Neural cell (in vitro differentiated cells): ENCODE measurements around the gene FNDC3A. TPM values are rescaled to one million over a fixed set of nuclear protein-coding genes. Genes with fewer than 3 reads are reported as not detected.
"Not testable (repeated sequence)": the region's sequence is repeated elsewhere in the genome, so short reads cannot be mapped to it uniquely, and the experiment has no call there.

Experiments
- H2AFZ ChIP-seq: fragments of 200-600, 300-800 bp; sonication (generic), shearing (Covaris generic); 2 replicates; pipeline ENCODE4 v1.6.0; 2014; ENCODE audit warnings: low read depth, mild to moderate bottlenecking, antibody characterized with exemption, low read length, moderate library complexity
- H3F3A ChIP-seq: fragments of 200-600 bp; shearing (Covaris generic); 2 replicates; pipeline ENCODE4 v1.6.1; 2016; ENCODE audit warnings: mild to moderate bottlenecking, moderate library complexity, mixed read lengths, antibody characterized with exemption, low read length; ENCODE audit not compliant: insufficient read depth, poor library complexity, severe bottlenecking
- H3K27ac ChIP-seq: fragments of 200-600, 300-800 bp; sonication (generic), shearing (Covaris generic); 2 replicates; pipeline ENCODE4 v1.5.1; 2014; ENCODE audit warnings: mild to moderate bottlenecking, low read length, moderate library complexity
- H3K27me3 ChIP-seq: fragments of 300-800, 200-600 bp; sonication (generic), shearing (Covaris generic); 2 replicates; pipeline ENCODE4 v1.6.0; 2014; ENCODE audit warnings: mild to moderate bottlenecking, low read depth, low read length, moderate library complexity; ENCODE audit not compliant: insufficient read depth
- H3K36me3 ChIP-seq: fragments of 300-800, 200-600 bp; sonication (generic), shearing (Covaris generic); 2 replicates; pipeline ENCODE4 v1.5.1; 2014; ENCODE audit warnings: mild to moderate bottlenecking, antibody characterized with exemption, low read length, moderate library complexity; ENCODE audit not compliant: insufficient read depth
- H3K4me2 ChIP-seq: fragments of 300-800, 200-600 bp; sonication (generic), shearing (Covaris generic); 2 replicates; pipeline ENCODE4 v1.6.0; 2014; ENCODE audit warnings: mild to moderate bottlenecking, low read length
- H3K4me3 ChIP-seq: fragments of 300-800, 200-600 bp; sonication (generic), shearing (Covaris generic); 2 replicates; pipeline ENCODE4 v1.5.1; 2014; ENCODE audit warnings: mild to moderate bottlenecking, low read length, moderate library complexity
- H3K79me2 ChIP-seq: fragments of 200-600 bp; shearing (Covaris generic); replicated peaks from 2 replicates; pipeline ENCODE4 v1.6.0; 2014; ENCODE audit warnings: mild to moderate bottlenecking, low read length, moderate library complexity; ENCODE audit not compliant: insufficient read depth
- H3K9ac ChIP-seq: fragments of 300-800, 200-600 bp; sonication (generic), shearing (Covaris generic); 2 replicates; pipeline ENCODE4 v1.6.1; 2016; ENCODE audit warnings: mild to moderate bottlenecking, low read length, mixed read lengths
- H3K9me2 ChIP-seq: fragments of 200-600 bp; shearing (Covaris generic); 2 replicates; pipeline ENCODE4 v1.6.1; 2016; ENCODE audit warnings: mild to moderate bottlenecking, low read length, mixed read lengths; ENCODE audit not compliant: insufficient read depth
- H3K9me3 ChIP-seq: fragments of 200-600, 300-800 bp; sonication (generic), shearing (Covaris generic); 2 replicates; pipeline ENCODE4 v1.6.1; 2016; ENCODE audit warnings: mild to moderate bottlenecking, mixed run types, low read length, moderate library complexity, mixed read lengths
- H4K20me1 ChIP-seq: fragments of 200-600 bp; shearing (Covaris generic); 2 replicates; pipeline ENCODE4 v1.6.1; 2016; ENCODE audit warnings: mild to moderate bottlenecking, mixed run types; ENCODE audit not compliant: insufficient read depth
- CTCF ChIP-seq: fragments of 450-650 bp; IDR thresholded peaks from 2 replicates; pipeline ENCODE4 v1.5.1; 2014; ENCODE audit warnings: antibody characterized with exemption, mild to moderate bottlenecking, moderate library complexity; ENCODE audit not compliant: poor library complexity, severe bottlenecking
- EP300 ChIP-seq: fragments of 450-650 bp; conservative IDR thresholded peaks from 2 replicates; pipeline ENCODE4 v1.6.1; 2014; ENCODE audit warnings: antibody characterized with exemption, mild to moderate bottlenecking, moderate library complexity; ENCODE audit not compliant: poor library complexity, severe bottlenecking
- EZH2 ChIP-seq: fragments of 200-600, 300-800 bp; shearing (Covaris generic), sonication (generic); IDR thresholded peaks from 2 replicates; pipeline ENCODE4 v1.6.1; 2014; ENCODE audit warnings: antibody characterized with exemption, low read length, borderline replicate concordance, mild to moderate bottlenecking; ENCODE audit not compliant: insufficient read depth, poor library complexity, severe bottlenecking
- MXI1 ChIP-seq: fragments of 450-650 bp; conservative IDR thresholded peaks from 2 replicates; pipeline ENCODE4 v1.6.1; 2014; ENCODE audit warnings: antibody characterized with exemption, mild to moderate bottlenecking; ENCODE audit not compliant: poor library complexity, severe bottlenecking
- POLR2AphosphoS5 ChIP-seq: IDR thresholded peaks from 2 replicates; pipeline ENCODE4 v1.6.1; 2012
- RAD21 ChIP-seq: fragments of 450-650 bp; conservative IDR thresholded peaks from 2 replicates; pipeline ENCODE4 v1.6.1; 2014; ENCODE audit warnings: antibody characterized with exemption, mild to moderate bottlenecking, moderate library complexity
- REST ChIP-seq: IDR thresholded peaks from 2 replicates; pipeline ENCODE4 v1.6.1; 2012; ENCODE audit warnings: borderline replicate concordance
- SMC3 ChIP-seq: fragments of 450-650 bp; conservative IDR thresholded peaks from 2 replicates; pipeline ENCODE4 v1.6.1; 2014; ENCODE audit warnings: antibody characterized with exemption, mild to moderate bottlenecking, moderate library complexity; ENCODE audit not compliant: poor library complexity
- TAF1 ChIP-seq: IDR thresholded peaks from 2 replicates; pipeline ENCODE4 v1.6.1; 2012; ENCODE audit warnings: low read depth
- polyA plus RNA-seq: library from polyadenylated mRNA; depleted of rRNA; stranded (reverse); fragments of >200 nt; gene quantifications from 2 replicates; pipeline ENCODE4 v1.2.3, GENCODE V29; 2014

Gene FNDC3A
- polyA plus RNA-seq, 1 donor from 2014 or later = 83.8 TPM

- H4K20me1 ChIP-seq = no peaks in the 10 kb centered on the region
- no peaks in the 10 kb centered on the region for H3K9me2 ChIP-seq
- no peaks in the 10 kb centered on the region for H3K27me3 ChIP-seq
- no peaks in the 10 kb centered on the region for H3K9me3 ChIP-seq
- no peak overlapping the region for H3K4me3 ChIP-seq
- H3K4me2 ChIP-seq = no peak overlapping the region
- H3K79me2 ChIP-seq = no peaks in the 10 kb centered on the region
- no peaks in the 10 kb centered on the region for H3K36me3 ChIP-seq
- TF ChIP-seq CTCF (no peak), EP300 (no peak), EZH2 (no peak), REST (no peak), MXI1 (no peak), SMC3 (no peak), POLR2AphosphoS5 (no peak), RAD21 (no peak), TAF1 (no peak)
- no peaks in the 10 kb centered on the region for H3F3A ChIP-seq
- H3K9ac ChIP-seq = no peak overlapping the region
- no peak overlapping the region for H2AFZ ChIP-seq
- no peak overlapping the region for H3K27ac ChIP-seq
Observed at GRCh38 chr13:49064476-49064875, 88.8 kb downstream of the FNDC3A start.

- Histone ChIP-seq H4K20me1 (no peaks in the 10 kb centered on the region), H3K4me2 (no peak overlapping the region), H2AFZ (no peak overlapping the region), H3K36me3 (no peaks in the 10 kb centered on the region), H3K27ac (no peak overlapping the region), H3K4me3 (no peak overlapping the region), H3K27me3 (no peaks in the 10 kb centered on the region), H3K9me3 (no peaks in the 10 kb centered on the region), H3F3A (no peaks in the 10 kb centered on the region), H3K79me2 (no peaks in the 10 kb centered on the region), H3K9ac (no peak overlapping the region), H3K9me2 (no peaks in the 10 kb centered on the region)
- TF ChIP-seq EP300 (no peak), CTCF (no peak), MXI1 (no peak), EZH2 (no peak), SMC3 (no peak), RAD21 (no peak), POLR2AphosphoS5 (no peak), TAF1 (no peak), REST (no peak)
Observed at GRCh38 chr13:49066856-49067255, 91.1 kb downstream of the FNDC3A start.

- H3K27me3 ChIP-seq, H2AFZ ChIP-seq, H3K79me2 ChIP-seq, H3F3A ChIP-seq, H3K27ac ChIP-seq, H3K9me2 ChIP-seq, H3K4me3 ChIP-seq, H3K36me3 ChIP-seq, H3K4me2 ChIP-seq, H4K20me1 ChIP-seq, H3K9ac ChIP-seq, H3K9me3 ChIP-seq: not testable (repeated sequence)
Observed at GRCh38 chr13:49068498-49068897, 92.8 kb downstream of the FNDC3A start.
